Right forelimb (tissue), 1 donor: ENCODE measurements around the gene SERPINA3.
"Not testable (repeated sequence)": the region's sequence is repeated elsewhere in the genome, so short reads cannot be mapped to it uniquely, and the experiment has no call there.

Source experiments
- DNase-seq: peaks from one replicate; pipeline ENCODE4 v3.0.0-alpha.2; 2018

The SERPINA3 gene

GRCh38 chr14:94586635-94587034 is 25.6 kb upstream of the SERPINA3 start:
- no peak for DNase-seq

GRCh38 chr14:94588311-94588710 is 23.9 kb upstream of the SERPINA3 start:
- DNase-seq: no peak

GRCh38 chr14:94591073-94591472 is 21.1 kb upstream of the SERPINA3 start:
- no peak for DNase-seq

- DNase-seq: no peak
Observed at GRCh38 chr14:94591871-94592270, 20.3 kb upstream of the SERPINA3 start.

- DNase-seq: no peak
Observed at GRCh38 chr14:94592457-94592856, 19.7 kb upstream of the SERPINA3 start.

- no peak for DNase-seq
Observed at GRCh38 chr14:94593376-94593748, 18.8 kb upstream of the SERPINA3 start.

GRCh38 chr14:94593749-94594431 is 18.3 kb upstream of the SERPINA3 start:
- no peak for DNase-seq

GRCh38 chr14:94594441-94594840 is 17.8 kb upstream of the SERPINA3 start:
- DNase-seq: no peak

GRCh38 chr14:94595912-94596311 is 16.3 kb upstream of the SERPINA3 start:
- DNase-seq: no peak

GRCh38 chr14:94596361-94596760 is 15.8 kb upstream of the SERPINA3 start:
- no peak for DNase-seq

GRCh38 chr14:94597788-94598187 is 14.4 kb upstream of the SERPINA3 start:
- no peak for DNase-seq

- DNase-seq: no peak
Observed at GRCh38 chr14:94598506-94598815, 13.7 kb upstream of the SERPINA3 start.

- DNase-seq: no peak
Observed at GRCh38 chr14:94598816-94599655, 13.2 kb upstream of the SERPINA3 start.

- no peak for DNase-seq
Observed at GRCh38 chr14:94599656-94600004, 12.6 kb upstream of the SERPINA3 start.

- no peak for DNase-seq
Observed at GRCh38 chr14:94600148-94600545, 12.0 kb upstream of the SERPINA3 start.

- DNase-seq: peak; percentile 62
Observed at GRCh38 chr14:94601884-94602391, 10.3 kb upstream of the SERPINA3 start.

- DNase-seq: no peak
Observed at GRCh38 chr14:94602722-94603121, 9.5 kb upstream of the SERPINA3 start.

- no peak for DNase-seq
Observed at GRCh38 chr14:94605361-94605760, 6.8 kb upstream of the SERPINA3 start.

- not testable (repeated sequence) for DNase-seq
Observed at GRCh38 chr14:94608966-94609365, 3.2 kb upstream of the SERPINA3 start.

- DNase-seq: no peak
Observed at GRCh38 chr14:94611179-94611578, 1.0 kb upstream of the SERPINA3 start.

- DNase-seq: no peak
Observed at GRCh38 chr14:94612580-94613554, 676 bp downstream of the SERPINA3 start.

- DNase-seq: no peak
Observed at GRCh38 chr14:94613720-94614644, 1.8 kb downstream of the SERPINA3 start.
